ENCODE measurements around the gene EPB41L2. TPM values are rescaled to one million over a fixed set of nuclear protein-coding genes. Genes with fewer than 3 reads are reported as not detected.

Gene EPB41L2
- total RNA-seq, 2 donors from 2014 or later: 160 to 189 TPM

- peaks cover 33% of the 10 kb centered on the region for H3K4me1 Mint-ChIP-seq
- Histone ChIP-seq H3K36me3 (ENCODE audit: control insufficient read depth, insufficient read depth, low read length) (no peaks in the 10 kb centered on the region), H3K9me3 (ENCODE audit: control insufficient read depth, low read length) (no peaks in the 10 kb centered on the region), H3K27me3 (ENCODE audit: control insufficient read depth, insufficient read depth, low read length, poor library complexity, severe bottlenecking) (no peaks in the 10 kb centered on the region), H3K4me3 (ENCODE audit: low read length) (no peak overlapping the region), H3K4me1 (ENCODE audit: control insufficient read depth, insufficient read depth, low read length) (peaks cover 6% of the 10 kb centered on the region), H3K9ac (ENCODE audit: extremely low read depth, low read length, poor library complexity, severe bottlenecking) (no peak overlapping the region), H3K27ac (ENCODE audit: low read depth, low read length) (no peak overlapping the region)
- no peak overlapping the region for H3K27ac Mint-ChIP-seq
- DNase-seq: no peak
- no peak overlapping the region for H3K4me3 Mint-ChIP-seq
- no peaks in the 10 kb centered on the region for H3K27me3 Mint-ChIP-seq (ENCODE audit: insufficient read depth)
- peaks cover 6% of the 10 kb centered on the region for H3K36me3 Mint-ChIP-seq (ENCODE audit: low read depth)
- H3K9me3 Mint-ChIP-seq: peaks cover 5% of the 10 kb centered on the region
- no peak for TF ChIP-seq CTCF (conservative IDR thresholded peaks at IDR 0.05)
- 89 to 95% methylated on average over 2 of the region's 2 CpGs for WGBS, 2 experiments (ENCODE audit: insufficient coverage in 1 of 2, insufficient read length in 1 of 2)
These were observed 130.6 kb downstream of the EPB41L2 start for GRCh38 chr6:130932438-130932837.

GRCh38 chr6:130931683-130932082, 131.4 kb downstream of the EPB41L2 start:
- H3K9ac ChIP-seq (ENCODE audit: extremely low read depth, low read length, poor library complexity, severe bottlenecking): no peak overlapping the region
- H3K4me1 Mint-ChIP-seq: peaks cover 30% of the 10 kb centered on the region
- DNase-seq: no peak
- no peaks in the 10 kb centered on the region for H3K36me3 ChIP-seq (ENCODE audit: control insufficient read depth, insufficient read depth, low read length)
- peaks cover 5% of the 10 kb centered on the region for H3K9me3 Mint-ChIP-seq
- H3K27ac ChIP-seq (ENCODE audit: low read depth, low read length): no peak overlapping the region
- H3K4me3 Mint-ChIP-seq: no peak overlapping the region
- H3K9me3 ChIP-seq (ENCODE audit: control insufficient read depth, low read length): no peaks in the 10 kb centered on the region
- peaks cover 6% of the 10 kb centered on the region for H3K4me1 ChIP-seq (ENCODE audit: control insufficient read depth, insufficient read depth, low read length)
- H3K27me3 ChIP-seq (ENCODE audit: control insufficient read depth, insufficient read depth, low read length, poor library complexity, severe bottlenecking): no peaks in the 10 kb centered on the region
- H3K27me3 Mint-ChIP-seq (ENCODE audit: insufficient read depth): no peaks in the 10 kb centered on the region
- 96 to 100% methylated on average over 2 to 4 of the region's 4 CpGs for WGBS, 2 experiments (ENCODE audit: insufficient coverage in 1 of 2, insufficient read length in 1 of 2)
- no peak overlapping the region for H3K27ac Mint-ChIP-seq
- no peak for TF ChIP-seq CTCF (conservative IDR thresholded peaks at IDR 0.05)
- H3K36me3 Mint-ChIP-seq (ENCODE audit: low read depth): peaks cover 6% of the 10 kb centered on the region
- no peak overlapping the region for H3K4me3 ChIP-seq (ENCODE audit: low read length)

- peaks cover 6% of the 10 kb centered on the region for H3K4me1 ChIP-seq (ENCODE audit: control insufficient read depth, insufficient read depth, low read length)
- Mint-ChIP-seq H3K27me3 (ENCODE audit: insufficient read depth) (no peaks in the 10 kb centered on the region), H3K36me3 (ENCODE audit: low read depth) (peaks cover 13% of the 10 kb centered on the region), H3K27ac (no peak overlapping the region), H3K4me3 (no peak overlapping the region), H3K9me3 (peaks cover 5% of the 10 kb centered on the region), H3K4me1 (peaks cover 14% of the 10 kb centered on the region)
- H3K36me3 ChIP-seq (ENCODE audit: control insufficient read depth, insufficient read depth, low read length): no peaks in the 10 kb centered on the region
- TF ChIP-seq CTCF (conservative IDR thresholded peaks at IDR 0.05): no peak
- H3K9ac ChIP-seq (ENCODE audit: extremely low read depth, low read length, poor library complexity, severe bottlenecking): no peak overlapping the region
- 81 to 92% methylated on average over 4 to 7 of the region's 7 CpGs for WGBS, 2 experiments (ENCODE audit: insufficient coverage in 1 of 2, insufficient read length in 1 of 2)
- no peak overlapping the region for H3K27ac ChIP-seq (ENCODE audit: low read depth, low read length)
- H3K9me3 ChIP-seq (ENCODE audit: control insufficient read depth, low read length): no peaks in the 10 kb centered on the region
- no peak for DNase-seq
- H3K27me3 ChIP-seq (ENCODE audit: control insufficient read depth, insufficient read depth, low read length, poor library complexity, severe bottlenecking): no peaks in the 10 kb centered on the region
- H3K4me3 ChIP-seq (ENCODE audit: low read length): no peak overlapping the region
These were observed 133.9 kb downstream of the EPB41L2 start for GRCh38 chr6:130929036-130929678.

All from endodermal cell (in vitro differentiated cells).